Spleen (tissue), 7 donors: ENCODE data around the gene LRRC49.

ENCODE experiments used
- POLR2A ChIP-seq, 3 donors: fragments of 450-650 bp; IDR thresholded peaks; one replicate each; pipeline ENCODE4 v1.5.1; 2017; ENCODE audit warnings: antibody characterized with exemption in 3 of 3, mild to moderate bottlenecking in 1 of 3
- POLR2AphosphoS5 ChIP-seq, 3 donors: sonication (generic); formaldehyde crosslinking; IDR thresholded peaks; one replicate each; pipeline ENCODE4 v1.5.1; 2017; ENCODE audit warnings: antibody characterized with exemption in 3 of 3
- TF ChIP-seq, protein P1 (sequence below), 11 experiments: fragments of 200-600 bp in 7 of 11; fragments of 450-650 bp in 4 of 11; sonication (generic) in 4 of 11; IDR thresholded peaks in 8 of 11; conservative IDR thresholded peaks in 3 of 11; 1 replicate in 7 of 11; 2 replicates in 4 of 11; pipeline versions ENCODE4 v1.4.0 to v1.8.0; 2016 to 2021; ENCODE audit warnings: antibody characterized with exemption in 11 of 11, inconsistent platforms in 4 of 11, mild to moderate bottlenecking in 1 of 11
- donor health status: DM: no; HTN: no; CAD: no; lungs with moderate emphysema.
- donor health status: DM: no; HTN: no; CAD: no.
- donor health status: DM: no; HTN: no; CAD: no.

DNA sequence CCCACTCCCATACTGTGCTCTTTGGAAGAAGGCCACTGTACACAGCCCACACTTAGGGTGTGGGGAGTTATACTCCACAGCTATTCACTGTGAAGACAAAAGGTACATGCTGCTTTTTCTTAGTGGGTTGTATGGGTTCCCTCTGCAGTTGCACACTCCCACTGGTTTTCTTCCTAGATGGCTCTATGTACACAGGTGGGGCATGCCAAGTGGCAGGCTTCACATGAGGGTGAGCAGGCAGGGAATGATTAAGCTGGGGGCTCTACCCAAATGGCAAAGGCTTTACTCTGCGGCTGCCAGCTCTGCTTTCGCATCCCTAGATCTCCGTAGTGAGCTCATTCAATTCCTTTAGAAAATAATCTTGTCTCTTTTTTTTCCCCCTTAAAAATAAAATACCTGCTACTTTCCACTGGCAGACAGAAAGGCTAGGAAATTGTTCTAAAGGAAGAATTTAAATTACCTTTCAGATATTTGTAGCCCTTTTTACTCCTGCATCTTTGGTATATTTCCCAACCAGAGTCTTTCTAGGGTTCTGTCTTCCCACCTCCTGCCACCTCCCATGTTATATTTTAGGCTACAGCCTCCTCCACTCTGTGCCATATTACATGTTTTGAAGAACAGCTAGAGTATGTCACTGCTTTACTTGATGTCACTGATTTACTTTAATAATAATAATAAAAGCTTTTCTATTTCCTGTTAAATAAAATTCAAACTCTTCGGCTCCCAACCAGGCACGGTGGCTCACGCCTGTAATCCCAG lies 46.8 kb upstream of the LRRC49 start:
- TF ChIP-seq, protein P1, sequence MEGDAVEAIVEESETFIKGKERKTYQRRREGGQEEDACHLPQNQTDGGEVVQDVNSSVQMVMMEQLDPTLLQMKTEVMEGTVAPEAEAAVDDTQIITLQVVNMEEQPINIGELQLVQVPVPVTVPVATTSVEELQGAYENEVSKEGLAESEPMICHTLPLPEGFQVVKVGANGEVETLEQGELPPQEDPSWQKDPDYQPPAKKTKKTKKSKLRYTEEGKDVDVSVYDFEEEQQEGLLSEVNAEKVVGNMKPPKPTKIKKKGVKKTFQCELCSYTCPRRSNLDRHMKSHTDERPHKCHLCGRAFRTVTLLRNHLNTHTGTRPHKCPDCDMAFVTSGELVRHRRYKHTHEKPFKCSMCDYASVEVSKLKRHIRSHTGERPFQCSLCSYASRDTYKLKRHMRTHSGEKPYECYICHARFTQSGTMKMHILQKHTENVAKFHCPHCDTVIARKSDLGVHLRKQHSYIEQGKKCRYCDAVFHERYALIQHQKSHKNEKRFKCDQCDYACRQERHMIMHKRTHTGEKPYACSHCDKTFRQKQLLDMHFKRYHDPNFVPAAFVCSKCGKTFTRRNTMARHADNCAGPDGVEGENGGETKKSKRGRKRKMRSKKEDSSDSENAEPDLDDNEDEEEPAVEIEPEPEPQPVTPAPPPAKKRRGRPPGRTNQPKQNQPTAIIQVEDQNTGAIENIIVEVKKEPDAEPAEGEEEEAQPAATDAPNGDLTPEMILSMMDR (IDR thresholded peaks at IDR 0.05 in 8 of 11, conservative IDR thresholded peaks at IDR 0.05 in 3 of 11): no peak
- TF ChIP-seq POLR2A (IDR thresholded peaks at IDR 0.05) (no peak), POLR2AphosphoS5 (IDR thresholded peaks at IDR 0.05) (no peak)
